ENCODE measurements around the gene SFXN4.

DNA sequence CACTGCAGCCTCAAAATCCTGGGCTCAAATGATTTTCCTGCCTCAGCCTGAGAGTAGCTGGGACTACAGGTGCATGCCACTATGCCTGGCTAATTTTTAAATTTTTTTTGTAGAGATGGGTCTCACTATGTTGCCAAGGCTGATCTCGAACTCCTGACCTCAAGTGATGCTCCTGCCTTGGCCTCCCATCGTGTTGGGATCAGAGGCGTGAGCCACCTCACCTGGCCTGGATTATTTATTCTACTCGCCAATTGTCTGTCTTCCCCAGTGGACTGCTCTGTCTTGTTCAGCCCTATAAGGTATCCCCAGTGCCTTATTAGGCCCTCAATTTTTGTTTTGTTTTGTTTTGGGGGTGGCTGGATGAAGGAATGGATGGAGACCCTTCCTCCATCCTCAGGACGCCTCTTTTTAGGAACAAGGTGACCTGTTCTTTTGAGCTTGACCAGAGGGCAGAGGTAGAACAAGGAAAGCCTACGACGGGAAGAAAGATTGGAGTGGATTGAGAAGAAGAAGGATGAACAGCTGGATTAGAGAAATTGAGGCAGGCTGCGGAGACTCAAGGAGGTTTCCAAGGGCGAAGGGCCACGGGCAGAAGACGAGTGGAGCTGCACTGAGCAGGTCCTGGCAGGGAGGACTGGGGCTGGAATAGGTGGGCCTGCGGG is 62.1 kb downstream of the SFXN4 start:
- TF ChIP-seq, protein P1, sequence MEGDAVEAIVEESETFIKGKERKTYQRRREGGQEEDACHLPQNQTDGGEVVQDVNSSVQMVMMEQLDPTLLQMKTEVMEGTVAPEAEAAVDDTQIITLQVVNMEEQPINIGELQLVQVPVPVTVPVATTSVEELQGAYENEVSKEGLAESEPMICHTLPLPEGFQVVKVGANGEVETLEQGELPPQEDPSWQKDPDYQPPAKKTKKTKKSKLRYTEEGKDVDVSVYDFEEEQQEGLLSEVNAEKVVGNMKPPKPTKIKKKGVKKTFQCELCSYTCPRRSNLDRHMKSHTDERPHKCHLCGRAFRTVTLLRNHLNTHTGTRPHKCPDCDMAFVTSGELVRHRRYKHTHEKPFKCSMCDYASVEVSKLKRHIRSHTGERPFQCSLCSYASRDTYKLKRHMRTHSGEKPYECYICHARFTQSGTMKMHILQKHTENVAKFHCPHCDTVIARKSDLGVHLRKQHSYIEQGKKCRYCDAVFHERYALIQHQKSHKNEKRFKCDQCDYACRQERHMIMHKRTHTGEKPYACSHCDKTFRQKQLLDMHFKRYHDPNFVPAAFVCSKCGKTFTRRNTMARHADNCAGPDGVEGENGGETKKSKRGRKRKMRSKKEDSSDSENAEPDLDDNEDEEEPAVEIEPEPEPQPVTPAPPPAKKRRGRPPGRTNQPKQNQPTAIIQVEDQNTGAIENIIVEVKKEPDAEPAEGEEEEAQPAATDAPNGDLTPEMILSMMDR (IDR thresholded peaks at IDR 0.05; ENCODE audit: low read depth, low read length, poor library complexity, severe bottlenecking): no peak
- TF ChIP-seq EZH2phosphoT487 (IDR thresholded peaks at IDR 0.05; ENCODE audit: borderline replicate concordance, low read length): no peak

Measured in DOHH2 (cell line).